ENCODE data around the gene CIAO2B.
"Not testable (repeated sequence)": the region's sequence is repeated elsewhere in the genome, so short reads cannot be mapped to it uniquely, and the experiment has no call there.

CIAO2B gene

GRCh38 chr16:66948134-66948836, 14.1 kb upstream of the CIAO2B start:
- no peak for DNase-seq (ENCODE audit: low read depth)
- peak overlapping the region; percentile 46 for H3K4me3 ChIP-seq (ENCODE audit: control insufficient read depth, low read depth, low read length)
- no peak for TF ChIP-seq CTCF (conservative IDR thresholded peaks at IDR 0.05; ENCODE audit: control insufficient read depth, insufficient read depth, low read depth, low read length)

- DNase-seq (ENCODE audit: low read depth): peak; percentile 85
These were observed 13.3 kb upstream of the CIAO2B start for GRCh38 chr16:66947302-66948065.

GRCh38 chr16:66946974-66947301, 12.7 kb upstream of the CIAO2B start:
- H3K4me3 ChIP-seq (ENCODE audit: control insufficient read depth, low read depth, low read length): no peak overlapping the region
- no peak for TF ChIP-seq CTCF (conservative IDR thresholded peaks at IDR 0.05; ENCODE audit: control insufficient read depth, insufficient read depth, low read depth, low read length)
- DNase-seq (ENCODE audit: low read depth): no peak

More at GRCh38 chr16:66947302-66948065, 13.3 kb upstream of the CIAO2B start:
- TF ChIP-seq CTCF (conservative IDR thresholded peaks at IDR 0.05; ENCODE audit: control insufficient read depth, insufficient read depth, low read depth, low read length): peak; percentile 84
- peak overlapping the region; percentile 46 for H3K4me3 ChIP-seq (ENCODE audit: control insufficient read depth, low read depth, low read length)

GRCh38 chr16:66946541-66946940, 12.3 kb upstream of the CIAO2B start:
- TF ChIP-seq CTCF (conservative IDR thresholded peaks at IDR 0.05; ENCODE audit: control insufficient read depth, insufficient read depth, low read depth, low read length): no peak
- DNase-seq (ENCODE audit: low read depth): no peak
- no peak overlapping the region for H3K4me3 ChIP-seq (ENCODE audit: control insufficient read depth, low read depth, low read length)

- no peak overlapping the region for H3K4me3 ChIP-seq (ENCODE audit: control insufficient read depth, low read depth, low read length)
- DNase-seq (ENCODE audit: low read depth): no peak
- TF ChIP-seq CTCF (conservative IDR thresholded peaks at IDR 0.05; ENCODE audit: control insufficient read depth, insufficient read depth, low read depth, low read length): no peak
These were observed 11.7 kb upstream of the CIAO2B start for GRCh38 chr16:66945939-66946338.

- H3K4me3 ChIP-seq (ENCODE audit: control insufficient read depth, low read depth, low read length); DNase-seq (ENCODE audit: low read depth): not testable (repeated sequence)
These were observed 10.8 kb upstream of the CIAO2B start for GRCh38 chr16:66944971-66945370.

GRCh38 chr16:66944054-66944441, 9.8 kb upstream of the CIAO2B start:
- H3K4me3 ChIP-seq (ENCODE audit: control insufficient read depth, low read depth, low read length): no peak overlapping the region

More at GRCh38 chr16:66944054-66944441, 9.8 kb upstream of the CIAO2B start:
- DNase-seq (ENCODE audit: low read depth): no peak
- no peak for TF ChIP-seq CTCF (conservative IDR thresholded peaks at IDR 0.05; ENCODE audit: control insufficient read depth, insufficient read depth, low read depth, low read length)

Measured in fibroblast of mammary gland (primary cell).